Middle frontal gyrus (tissue), 1 donor: Measurements from ENCODE around the gene DND1.
"Not testable (repeated sequence)": the region's sequence is repeated elsewhere in the genome, so short reads cannot be mapped to it uniquely, and the experiment has no call there.

Experiments
- DNase-seq: peaks from one replicate; pipeline ENCODE4 v3.0.0-alpha.2; 2015; ENCODE audit warnings: low spot score; ENCODE audit errors: extremely low spot score

The DND1 gene

GRCh38 chr5:140631036-140631417 is 42.3 kb downstream of the DND1 start:
- no peak for DNase-seq

- DNase-seq = no peak
These were observed 42.9 kb downstream of the DND1 start for GRCh38 chr5:140630292-140631035.

GRCh38 chr5:140628711-140629110 is 44.7 kb downstream of the DND1 start:
- no peak for DNase-seq

- no peak for DNase-seq
These were observed 45.4 kb downstream of the DND1 start for GRCh38 chr5:140627972-140628371.

- DNase-seq = not testable (repeated sequence)
These were observed 48.5 kb downstream of the DND1 start for GRCh38 chr5:140624886-140625285.

- DNase-seq = not testable (repeated sequence)
These were observed 50.3 kb downstream of the DND1 start for GRCh38 chr5:140623061-140623460.

- DNase-seq = no peak
These were observed 51.1 kb downstream of the DND1 start for GRCh38 chr5:140622301-140622700.
